Motor neuron (in vitro differentiated cells): ENCODE measurements around the gene BMP7. TPM values are rescaled to one million over a fixed set of nuclear protein-coding genes. Genes with fewer than 3 reads are reported as not detected.
A peak's percentile ranks its signal among the peaks of the same experiment; 100 is the strongest.
"Not testable (repeated sequence)": the region's sequence is repeated elsewhere in the genome, so short reads cannot be mapped to it uniquely, and the experiment has no call there.

Experiments
- ATAC-seq, 8 experiments: fragments of 200-7000 bp; cut with Tn5 transposase; replicated peaks in 6 of 8; 2 replicates each; pipeline ENCODE4 v1.8.0; 2021; ENCODE audit warnings: mild to moderate bottlenecking in 8 of 8, moderate library complexity in 8 of 8
- H3K27ac ChIP-seq, 2 donors: fragments of 250-450 bp; sonication (Bioruptor Pico); 2 replicates each; pipeline ENCODE4 v1.9.0; 2021; ENCODE audit warnings: antibody characterized with exemption in 2 of 2, mild to moderate bottlenecking in 2 of 2, moderate library complexity in 1 of 2
- H3K4me1 ChIP-seq, 2 donors: fragments of 250-450 bp; sonication (Bioruptor Pico); replicated peaks in 1 of 2; 2 replicates each; pipeline ENCODE4 v1.6.1; 2021; ENCODE audit warnings: antibody characterized with exemption in 2 of 2, mild to moderate bottlenecking in 2 of 2, moderate library complexity in 1 of 2
- H3K4me3 ChIP-seq, 5 donors: fragments of 250-450 bp; sonication (Bioruptor Pico); 2 replicates each; pipeline ENCODE4 v1.9.0; 2021; ENCODE audit warnings: antibody characterized with exemption in 5 of 5, mild to moderate bottlenecking in 5 of 5, moderate library complexity in 4 of 5
- WGBS, 10 experiments: fragments of 450-650 bp; shearing (Covaris generic); methylation state at CpG; one replicate each; pipeline ENCODE4 v1.0.0; 2022; 5-methylcytosine and 5-hydroxymethylcytosine counted together
- in situ Hi-C, 9 experiments: fragments of 400-800 bp; cut with MboI; loops; one replicate each; pipeline ENCODE4 v1.15.0; 2021; ENCODE audit warnings: low sequenced_read_pairs in 9 of 9, low pct_unique_long_range_greater_than_20kb in 2 of 9; ENCODE audit not compliant: unreplicated experiment in 9 of 9
- total RNA-seq, 8 experiments: library from RNA; unstranded; fragments of 300-600 nt; gene quantifications; 2 replicates each; pipeline versions ENCODE4 v1.2.3 to v1.2.4, GENCODE V29; 2022

Gene BMP7
- total RNA-seq, 8 experiments from 2014 or later: 0.15 to 39.6 (median 22.1) TPM; not detected in 1

DNA sequence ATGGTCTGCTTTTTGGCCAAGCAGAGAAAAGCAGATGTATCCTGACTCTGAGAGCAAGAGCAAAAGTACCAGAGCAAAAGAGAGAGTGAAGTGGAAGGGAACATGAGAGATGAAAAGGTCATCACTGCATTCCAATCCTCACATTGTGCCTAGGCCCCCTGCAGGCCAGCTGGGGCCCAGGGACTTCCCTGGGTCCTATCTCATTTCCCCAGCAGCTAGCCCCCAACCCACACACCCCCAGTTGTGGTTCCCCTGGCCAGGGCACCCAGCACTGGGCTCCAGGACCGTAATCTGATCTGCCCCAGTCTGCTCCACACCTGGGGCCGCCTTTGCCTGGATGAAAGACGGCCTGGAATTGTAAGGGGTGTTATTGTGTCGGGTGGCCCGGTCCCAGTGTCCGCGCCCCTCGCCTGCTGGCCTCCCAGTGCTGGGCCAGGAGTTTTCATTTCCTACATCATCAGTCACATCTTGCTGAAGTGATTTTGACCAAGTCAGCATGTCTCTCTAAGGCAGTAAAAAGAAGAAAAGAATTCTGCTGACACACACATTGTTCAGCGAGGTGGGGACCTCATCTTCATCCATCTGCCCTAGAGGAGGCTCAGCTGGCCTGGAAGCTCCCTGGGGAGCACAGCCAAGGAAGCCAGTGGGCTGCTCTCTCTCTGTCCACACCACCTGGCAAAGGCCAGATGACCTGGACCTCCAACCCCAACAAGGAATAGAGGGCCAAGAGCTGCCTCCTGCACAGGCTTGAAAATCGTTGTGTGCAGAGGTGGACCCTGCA, 4.0 kb upstream of the BMP7 start:
- Histone ChIP-seq H3K27ac (no peak overlapping the region), H3K4me3 (no peak overlapping the region)

DNA sequence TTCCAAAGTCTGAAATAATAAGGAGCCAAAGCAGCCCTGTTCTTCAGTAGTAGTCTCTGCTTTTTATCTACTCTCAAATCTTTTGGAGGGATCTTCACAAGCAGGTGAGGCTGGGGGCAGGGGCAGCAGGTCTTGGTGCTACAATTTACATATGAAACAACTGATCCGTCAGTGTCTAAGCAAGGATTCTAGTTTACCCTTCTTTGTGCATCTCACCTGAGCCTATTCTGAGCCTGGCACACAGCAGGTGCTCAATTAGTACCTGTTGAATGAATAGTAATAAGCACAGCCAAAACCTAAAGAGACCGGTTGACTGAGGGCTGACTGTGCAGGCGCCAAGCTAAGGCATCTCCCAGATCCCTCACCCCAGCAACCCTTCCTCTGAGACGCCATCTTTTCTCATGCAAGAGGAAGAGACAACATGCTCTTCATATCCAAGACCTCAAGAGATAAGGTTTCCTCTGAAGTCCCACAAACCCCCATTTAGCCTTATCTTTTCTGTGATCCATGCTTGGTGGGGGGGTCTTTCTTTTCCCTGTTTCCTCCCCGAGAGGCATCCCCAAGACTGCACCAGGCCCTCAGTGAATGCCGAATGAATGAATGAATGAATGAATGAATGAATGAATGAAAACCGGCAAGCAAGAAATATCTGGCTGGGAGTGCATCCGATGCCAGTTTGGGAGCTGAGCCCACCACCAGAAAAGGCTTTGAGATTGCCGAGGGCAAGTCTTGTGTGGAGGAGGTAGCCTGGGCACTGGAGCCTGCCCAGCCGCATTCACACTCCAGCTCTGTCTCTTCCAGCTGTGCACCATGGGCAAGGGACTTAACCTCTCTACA, 2.9 kb upstream of the BMP7 start:
- WGBS, 10 experiments: 10 to 100% (median 60%) methylated on average over 1 to 8 of the region's 10 CpGs; no CpG with 5 or more reads in 1 of the 10 experiments
- no peak overlapping the region for H3K27ac ChIP-seq
- no peak for ATAC-seq
- in situ Hi-C loops: no loop called here
- H3K4me1 ChIP-seq: peaks cover 19 to 33% of the 10 kb centered on the region in 2 donors
- H3K4me3 ChIP-seq: no peak overlapping the region

More for the DNA sequence above, 4.0 kb upstream of the BMP7 start:
- ATAC-seq: peak in 3 of 8 experiments; percentile 12 to 28 (median 20)
- peaks cover 19 to 33% of the 10 kb centered on the region in 2 donors for H3K4me1 ChIP-seq
- WGBS, 10 experiments: 12 to 60% (median 40%) methylated on average over 1 to 4 of the region's 10 CpGs; no CpG with 5 or more reads in 5 of the 10 experiments
- in situ Hi-C loops: no loop called here

DNA sequence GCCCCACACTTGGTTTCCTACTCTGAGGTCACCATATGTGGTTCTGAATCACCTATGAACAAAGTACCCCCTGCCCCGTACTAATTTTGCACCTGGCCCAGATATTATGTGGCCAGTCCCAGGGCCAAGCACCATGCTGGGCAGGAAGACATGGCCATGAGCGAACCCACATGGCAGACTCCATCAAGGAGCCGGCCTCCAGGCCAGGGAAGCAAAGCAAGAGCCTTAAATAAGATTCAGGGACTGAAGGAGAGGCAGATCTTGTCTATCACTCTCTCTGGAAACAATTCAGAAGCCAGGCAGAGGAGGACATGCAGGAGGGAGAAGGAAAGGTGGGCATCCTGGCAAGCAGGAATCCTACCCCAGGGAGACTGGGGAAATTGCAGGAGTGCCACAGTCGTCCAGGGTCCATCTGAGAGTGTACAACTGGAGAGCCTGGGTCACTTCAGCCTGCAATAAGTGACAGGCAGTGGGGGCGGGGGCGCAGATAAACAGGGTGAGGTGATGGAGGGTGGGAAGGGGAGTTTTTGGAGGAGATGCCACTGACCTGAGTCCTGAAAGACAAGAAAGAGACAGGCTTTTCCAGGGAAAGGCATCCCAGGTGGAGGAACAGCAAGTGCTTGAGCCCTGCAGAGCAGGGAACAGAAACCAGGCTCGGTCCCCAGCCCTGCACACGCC, 2.1 kb upstream of the BMP7 start:
- H3K4me3 ChIP-seq: no peak overlapping the region
- 38 to 100% (median 75%) methylated on average over 1 to 2 of the region's 8 CpGs; no CpG with 5 or more reads in 3 of the 10 experiments for WGBS, 10 experiments
- ATAC-seq: no peak
- in situ Hi-C loops: no loop called here
- H3K4me1 ChIP-seq: peaks cover 24 to 38% of the 10 kb centered on the region in 2 donors
- no peak overlapping the region for H3K27ac ChIP-seq

DNA sequence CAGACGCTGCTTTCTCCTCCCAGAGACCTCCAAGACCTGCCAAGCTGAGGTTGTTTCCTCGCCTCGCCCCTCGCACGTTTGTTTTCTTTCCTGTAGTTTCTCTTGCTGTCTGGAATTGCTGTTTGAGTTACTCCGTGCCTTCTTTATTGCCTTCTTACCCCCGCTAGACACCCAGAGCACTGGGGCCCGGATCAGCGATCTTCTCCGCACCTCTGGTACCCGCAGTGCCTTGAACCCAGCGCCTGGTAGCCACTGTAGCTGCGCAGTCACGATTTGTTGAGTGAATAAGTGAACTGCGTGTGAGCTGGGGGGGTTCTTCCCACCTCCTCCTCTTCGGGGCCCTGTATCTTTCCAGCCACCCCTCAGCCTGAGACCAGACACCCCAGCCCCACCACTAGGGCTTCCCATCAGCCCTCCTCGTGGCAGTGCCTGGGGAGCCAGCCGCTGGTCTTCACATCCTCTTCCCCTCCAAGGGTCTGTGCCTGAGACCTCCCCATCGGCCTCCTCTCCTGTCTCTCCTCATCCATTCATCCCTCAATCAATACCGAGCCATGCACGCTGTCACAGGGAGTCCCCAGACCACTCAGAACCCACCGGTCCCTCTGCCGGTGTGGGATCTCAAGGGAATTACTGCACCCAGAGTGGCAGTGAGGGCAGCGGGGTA, 849 bp upstream of the BMP7 start:
- 20 to 86% (median 60%) methylated on average over 1 to 3 of the region's 24 CpGs; no CpG with 5 or more reads in 3 of the 10 experiments for WGBS, 10 experiments
- in situ Hi-C loops: no loop called here
- ATAC-seq: no peak
- peaks cover 29 to 42% of the 10 kb centered on the region in 2 donors for H3K4me1 ChIP-seq
- no peak overlapping the region for H3K27ac ChIP-seq
- H3K4me3 ChIP-seq: peak overlapping the region; percentile 40 to 66 (median 64)

DNA sequence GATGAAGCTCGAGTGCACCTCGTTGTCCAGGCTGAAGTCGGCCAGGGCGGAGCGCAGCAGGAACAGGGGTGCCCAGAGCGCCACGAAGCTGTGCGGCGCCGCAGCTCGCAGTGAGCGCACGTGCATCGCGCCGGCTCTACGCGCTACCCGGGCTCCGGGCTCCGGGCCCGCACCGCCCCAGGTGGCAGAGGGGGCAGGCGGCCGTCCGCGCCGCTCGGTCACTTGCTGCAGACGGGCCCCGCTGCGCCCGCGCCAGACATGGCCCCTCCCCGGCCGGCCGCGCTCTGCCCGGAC, 497 bp downstream of the BMP7 start:
- Histone ChIP-seq H3K27ac (peak overlapping the region; percentile 44 to 54), H3K4me1 (peaks cover 42 to 52% of the 10 kb centered on the region in 2 donors), H3K4me3 (peak overlapping the region; percentile 40 to 66 (median 64))
- ATAC-seq: peak in 6 of 8 experiments; percentile 49 to 65 (median 64)
- in situ Hi-C loops: no loop called here
- no CpG with 5 or more reads among the region's 39 CpGs for WGBS, 10 experiments

DNA sequence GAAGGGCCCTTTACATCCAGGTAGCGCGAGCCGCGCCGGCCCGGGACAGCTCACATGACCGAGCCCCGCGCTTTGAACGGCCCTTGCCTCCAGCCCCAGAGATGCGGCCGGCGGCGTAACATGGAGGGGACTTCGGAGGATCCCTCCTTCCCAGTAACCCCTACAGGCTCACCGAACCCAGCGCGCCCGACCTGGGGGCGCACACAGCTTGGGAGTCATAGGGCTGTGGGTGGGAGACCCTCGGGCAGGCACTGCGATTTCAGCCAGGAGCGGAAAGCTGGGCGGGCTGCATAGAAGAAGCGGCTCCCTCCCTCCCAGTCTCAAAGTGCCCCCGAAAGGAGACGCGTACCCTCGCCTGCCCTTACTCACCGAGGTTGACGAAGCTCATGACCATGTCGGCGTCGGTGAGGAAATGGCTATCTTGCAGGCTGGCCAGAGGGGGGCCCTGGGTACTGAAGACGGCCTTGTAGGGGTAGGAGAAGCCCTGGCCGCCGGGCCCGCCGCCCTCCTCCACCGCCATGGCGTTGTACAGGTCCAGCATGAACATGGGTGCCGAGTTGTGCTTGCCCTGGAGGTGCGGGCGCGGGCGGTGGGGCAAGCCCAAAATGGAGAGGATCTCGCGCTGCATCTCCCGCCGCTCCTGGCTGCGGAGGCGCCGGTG, 975 bp downstream of the BMP7 start:
- Histone ChIP-seq H3K27ac (peak overlapping the region; percentile 4 to 54), H3K4me1 (peaks cover 42 to 52% of the 10 kb centered on the region in 2 donors), H3K4me3 (peak overlapping the region; percentile 40 to 66 (median 64))
- in situ Hi-C loops: no loop called here
- ATAC-seq: peak in 6 of 8 experiments; percentile 15 to 40 (median 30)
- 0 to 16% (median 0%) methylated on average over 2 to 11 of the region's 53 CpGs; no CpG with 5 or more reads in 5 of the 10 experiments for WGBS, 10 experiments

DNA sequence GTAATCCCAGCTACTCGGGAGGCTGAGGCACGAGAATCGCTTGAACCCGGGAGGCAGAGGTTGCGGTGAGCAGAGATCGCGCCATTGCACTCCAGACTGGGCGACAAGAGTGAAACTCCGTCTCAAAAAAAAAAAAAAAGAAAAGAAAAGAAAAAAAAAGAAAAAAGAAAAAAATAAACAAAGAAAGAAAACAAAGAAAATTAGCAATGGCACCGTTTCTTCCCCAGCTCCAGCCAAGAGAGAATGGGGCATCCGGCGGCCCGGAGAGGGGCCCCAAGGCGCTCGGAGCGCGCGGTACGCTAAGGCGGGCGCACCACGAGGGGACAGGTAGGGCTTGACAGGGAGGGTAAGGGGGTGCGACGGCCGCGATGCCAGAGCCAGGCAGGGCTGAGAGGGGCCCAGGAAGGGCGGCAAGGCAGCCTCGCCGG, 1.5 kb downstream of the BMP7 start:
- in situ Hi-C loops: not testable (repeated sequence)
- peak overlapping the region in 1 of 2 donors; percentile 4 for H3K27ac ChIP-seq

DNA sequence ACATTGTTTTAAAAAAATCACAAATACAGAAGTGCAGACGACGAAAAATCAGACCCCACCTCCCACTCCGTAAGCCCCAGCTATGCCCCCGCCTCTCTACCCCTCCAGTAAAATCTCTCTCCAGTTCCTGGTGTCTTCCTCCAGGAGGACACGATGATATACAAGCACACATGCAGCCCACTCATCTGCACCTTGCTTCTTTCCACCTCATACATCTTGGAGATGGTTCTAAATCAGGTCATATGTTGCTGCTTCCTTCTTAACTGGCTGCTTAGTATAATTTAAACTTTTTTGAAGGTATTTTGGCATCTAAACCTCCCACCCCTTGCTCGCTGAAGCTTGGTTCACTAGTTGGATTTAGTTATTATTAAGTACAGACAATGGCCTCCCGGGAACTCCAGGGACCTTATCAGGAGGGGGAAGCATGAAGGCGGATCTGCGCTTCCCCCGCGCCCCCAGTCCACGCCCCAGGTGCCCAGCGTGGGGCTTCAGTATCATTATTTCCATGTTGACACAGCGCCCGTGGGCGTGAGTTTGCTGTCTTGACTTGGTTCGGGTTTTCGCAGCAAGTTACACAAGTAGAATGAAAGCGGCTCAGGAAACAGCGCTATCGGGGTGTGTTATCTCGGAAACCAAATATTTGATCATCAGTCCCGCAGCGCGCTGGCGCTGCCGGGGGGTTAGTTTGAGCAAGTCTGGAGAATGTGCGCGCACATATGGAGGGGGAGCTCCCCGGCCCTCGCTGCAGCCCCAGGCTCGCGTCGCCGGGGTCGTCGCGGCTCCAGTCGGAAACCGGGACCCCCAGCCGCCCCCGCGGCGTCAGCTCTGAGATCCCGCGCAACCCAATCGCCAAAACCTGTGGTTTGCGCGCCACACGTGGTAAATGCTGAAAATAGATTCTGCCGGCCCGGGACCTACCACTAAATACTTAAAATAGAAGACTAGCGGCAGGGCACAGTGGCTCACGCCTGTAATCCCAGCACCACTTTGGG, 2.3 kb downstream of the BMP7 start:
- WGBS, 10 experiments: 0 to 68% (median 25%) methylated on average over 1 to 22 of the region's 54 CpGs; no CpG with 5 or more reads in 2 of the 10 experiments
- Histone ChIP-seq H3K27ac (peak overlapping the region in 1 of 2 donors; percentile 19), H3K4me1 (peaks cover 52 to 59% of the 10 kb centered on the region in 2 donors), H3K4me3 (peak overlapping the region; percentile 40 to 66 (median 64))
- in situ Hi-C loops: no loop called here
- ATAC-seq: no peak

More for the DNA sequence above, 1.5 kb downstream of the BMP7 start:
- ATAC-seq: not testable (repeated sequence)
- Histone ChIP-seq H3K4me3 (peak overlapping the region; percentile 40 to 66 (median 64)), H3K4me1 (peaks cover 43 to 52% of the 10 kb centered on the region in 2 donors)
- 1 to 33% (median 23%) methylated on average over 8 to 26 of the region's 29 CpGs; no CpG with 5 or more reads in 4 of the 10 experiments for WGBS, 10 experiments

DNA sequence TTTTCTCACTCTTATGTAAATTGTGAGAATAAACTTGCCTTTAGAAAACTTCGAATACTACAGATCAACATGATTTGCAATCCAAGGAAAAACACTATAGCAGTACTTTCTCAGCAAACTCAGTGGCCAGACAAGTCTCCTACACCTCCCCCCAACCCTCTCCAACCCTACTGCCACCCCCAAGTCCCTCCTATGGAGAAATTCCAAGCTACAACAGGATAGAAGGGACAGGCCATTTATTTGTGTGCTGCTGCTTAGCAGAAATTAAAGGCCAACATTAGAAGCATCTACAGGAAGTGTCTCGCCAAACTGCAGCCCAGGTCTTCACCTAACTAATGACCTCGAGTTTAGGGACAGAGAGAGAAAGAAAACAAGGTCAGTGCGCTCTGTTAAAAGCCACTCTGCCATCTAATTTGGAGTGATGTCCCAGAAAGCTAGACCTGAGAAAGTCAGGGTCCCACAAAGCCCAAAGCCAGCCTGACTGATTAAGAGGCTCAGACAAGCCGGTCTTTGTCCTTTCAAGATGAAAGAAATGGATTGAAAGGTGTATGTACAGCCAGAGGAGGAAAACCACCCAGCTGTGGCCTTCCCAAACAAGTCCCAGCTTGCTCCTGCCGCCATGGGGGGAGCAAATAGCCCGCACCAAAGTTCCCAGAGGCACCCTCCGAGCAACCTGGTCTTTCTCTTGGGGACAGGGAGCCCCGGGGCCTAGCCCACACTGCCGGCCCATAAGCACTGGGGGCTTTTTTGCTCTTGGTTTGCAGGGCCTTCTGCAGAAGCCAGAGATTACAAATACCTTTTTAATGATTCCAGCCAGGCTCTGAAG, 3.4 kb downstream of the BMP7 start:
- H3K27ac ChIP-seq: peak overlapping the region in 1 of 2 donors; percentile 18
- peak overlapping the region in 4 of 5 donors; percentile 53 to 66 (median 64) for H3K4me3 ChIP-seq
- in situ Hi-C loops: no loop called here
- peaks cover 63 to 70% of the 10 kb centered on the region in 2 donors for H3K4me1 ChIP-seq
- 0 to 65% (median 7%) methylated on average over 1 to 7 of the region's 10 CpGs; no CpG with 5 or more reads in 5 of the 10 experiments for WGBS, 10 experiments
- no peak for ATAC-seq

DNA sequence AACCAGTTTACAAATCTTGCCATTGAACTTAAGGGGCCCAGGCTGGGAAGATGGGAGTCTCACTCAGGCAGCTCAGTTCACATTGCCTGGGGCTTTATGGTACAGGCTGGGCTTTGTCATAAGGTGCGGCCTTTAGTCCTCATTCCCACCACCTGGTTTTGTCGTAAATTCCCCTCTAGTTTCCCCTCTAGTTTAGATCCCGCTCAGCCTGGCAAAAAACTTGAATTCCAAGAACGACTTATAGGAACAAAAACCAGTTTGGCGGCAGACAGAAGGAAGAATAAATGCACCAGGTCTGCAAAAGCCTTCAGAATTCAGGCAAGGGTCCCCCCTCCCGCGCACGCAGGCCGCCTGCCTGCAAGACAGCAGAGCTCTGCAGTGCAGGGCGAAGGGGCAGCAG, 4.1 kb downstream of the BMP7 start:
- H3K4me3 ChIP-seq: peak overlapping the region in 1 of 5 donors; percentile 66
- in situ Hi-C loops: no loop called here
- WGBS, 10 experiments: 20 to 74% (median 38%) methylated on average over 1 to 9 of the region's 10 CpGs; no CpG with 5 or more reads in 4 of the 10 experiments
- H3K4me1 ChIP-seq: peaks cover 64 to 72% of the 10 kb centered on the region in 2 donors
- no peak for ATAC-seq
- peak overlapping the region in 1 of 2 donors; percentile 17 for H3K27ac ChIP-seq
